IPS-18c (cell line): ENCODE data around the gene KCNT2.

Experiments
- H3K4me3 ChIP-seq: 2 replicates; pipeline ENCODE4 v1.7.0; 2013; ENCODE audit warnings: low read depth, mild to moderate bottlenecking, low read length, moderate library complexity; ENCODE audit not compliant: insufficient read depth
- H3K9me3 ChIP-seq: one replicate; pipeline ENCODE4 v1.6.1; 2013; ENCODE audit warnings: mild to moderate bottlenecking, low read length, moderate library complexity; ENCODE audit not compliant: control insufficient read depth, insufficient read depth

Gene KCNT2

GRCh38 chr1:196438329-196438728 is 169.9 kb downstream of the KCNT2 start:
- H3K4me3 ChIP-seq: no peak overlapping the region
- H3K9me3 ChIP-seq: no peaks in the 10 kb centered on the region

- Histone ChIP-seq H3K9me3 (no peaks in the 10 kb centered on the region), H3K4me3 (no peak overlapping the region)
Observed at GRCh38 chr1:196437671-196438070, 170.6 kb downstream of the KCNT2 start.

GRCh38 chr1:196433000-196433399 is 175.2 kb downstream of the KCNT2 start:
- H3K9me3 ChIP-seq: no peaks in the 10 kb centered on the region
- no peak overlapping the region for H3K4me3 ChIP-seq

- Histone ChIP-seq H3K9me3 (no peaks in the 10 kb centered on the region), H3K4me3 (no peak overlapping the region)
Observed at GRCh38 chr1:196427976-196428734, 180.1 kb downstream of the KCNT2 start.

- Histone ChIP-seq H3K4me3 (no peak overlapping the region), H3K9me3 (no peaks in the 10 kb centered on the region)
Observed at GRCh38 chr1:196425513-196425912, 182.7 kb downstream of the KCNT2 start.

GRCh38 chr1:196423612-196424011 is 184.6 kb downstream of the KCNT2 start:
- Histone ChIP-seq H3K9me3 (no peaks in the 10 kb centered on the region), H3K4me3 (no peak overlapping the region)

- Histone ChIP-seq H3K4me3 (no peak overlapping the region), H3K9me3 (no peaks in the 10 kb centered on the region)
Observed at GRCh38 chr1:196418772-196419171, 189.5 kb downstream of the KCNT2 start.

- H3K9me3 ChIP-seq: no peaks in the 10 kb centered on the region
Observed at GRCh38 chr1:196415978-196416377, 192.3 kb downstream of the KCNT2 start.

GRCh38 chr1:196412326-196412725 is 195.9 kb downstream of the KCNT2 start:
- no peaks in the 10 kb centered on the region for H3K9me3 ChIP-seq
- H3K4me3 ChIP-seq: no peak overlapping the region

More at GRCh38 chr1:196415978-196416377, 192.3 kb downstream of the KCNT2 start:
- no peak overlapping the region for H3K4me3 ChIP-seq

GRCh38 chr1:196410768-196411167 is 197.5 kb downstream of the KCNT2 start:
- no peak overlapping the region for H3K4me3 ChIP-seq
- H3K9me3 ChIP-seq: no peaks in the 10 kb centered on the region

GRCh38 chr1:196409586-196409985 is 198.7 kb downstream of the KCNT2 start:
- H3K4me3 ChIP-seq: no peak overlapping the region
- H3K9me3 ChIP-seq: no peaks in the 10 kb centered on the region

GRCh38 chr1:196407358-196408051 is 200.7 kb downstream of the KCNT2 start:
- Histone ChIP-seq H3K9me3 (no peaks in the 10 kb centered on the region), H3K4me3 (no peak overlapping the region)

GRCh38 chr1:196405839-196406238 is 202.4 kb downstream of the KCNT2 start:
- no peaks in the 10 kb centered on the region for H3K9me3 ChIP-seq
- no peak overlapping the region for H3K4me3 ChIP-seq

- H3K9me3 ChIP-seq: no peaks in the 10 kb centered on the region
- no peak overlapping the region for H3K4me3 ChIP-seq
Observed at GRCh38 chr1:196403803-196404690, 204.2 kb downstream of the KCNT2 start.

- H3K9me3 ChIP-seq: no peaks in the 10 kb centered on the region
- no peak overlapping the region for H3K4me3 ChIP-seq
Observed at GRCh38 chr1:196401891-196402290, 206.3 kb downstream of the KCNT2 start.

GRCh38 chr1:196401452-196401833 is 206.8 kb downstream of the KCNT2 start:
- Histone ChIP-seq H3K9me3 (no peaks in the 10 kb centered on the region), H3K4me3 (no peak overlapping the region)

GRCh38 chr1:196400478-196401451 is 207.5 kb downstream of the KCNT2 start:
- Histone ChIP-seq H3K9me3 (no peaks in the 10 kb centered on the region), H3K4me3 (no peak overlapping the region)
